ENCODE results near the gene PCDHAC1.

PCDHAC1 gene

GRCh38 chr5:140967226-140967893 is 41.3 kb downstream of the PCDHAC1 start:
- in situ Hi-C loops (cut with MboI; ENCODE audit: low sequenced_read_pairs): no loop called here

- in situ Hi-C loops (cut with MboI; ENCODE audit: low sequenced_read_pairs): no loop called here
Observed at GRCh38 chr5:140969880-140970279, 43.8 kb downstream of the PCDHAC1 start.

GRCh38 chr5:140973550-140973949 is 47.5 kb downstream of the PCDHAC1 start:
- in situ Hi-C loops (cut with MboI; ENCODE audit: low sequenced_read_pairs): no loop called here

GRCh38 chr5:140977003-140977402 is 50.9 kb downstream of the PCDHAC1 start:
- in situ Hi-C loops (cut with MboI; ENCODE audit: low sequenced_read_pairs): no loop called here

- in situ Hi-C loops (cut with MboI; ENCODE audit: low sequenced_read_pairs): no loop called here
Observed at GRCh38 chr5:140978260-140978659, 52.2 kb downstream of the PCDHAC1 start.

GRCh38 chr5:140978983-140979382 is 52.9 kb downstream of the PCDHAC1 start:
- in situ Hi-C loops (cut with MboI; ENCODE audit: low sequenced_read_pairs): no loop called here
